HL-60 (cell line): ENCODE measurements around the gene GLRX5.

Source experiments
- DNase-seq, 2 experiments: peaks; one replicate each; pipeline ENCODE4 v3.0.0-alpha.2; 2010 to 2020; ENCODE audit warnings: low read depth in 1 of 2, low spot score in 1 of 2
- H3K27ac ChIP-seq: fragments of 250-450 bp; sonication (Bioruptor Pico); replicated peaks from 2 replicates; pipeline ENCODE4 v1.5.1; 2020; ENCODE audit warnings: mild to moderate bottlenecking, moderate library complexity
- H3K27me3 ChIP-seq: fragments of 250-450 bp; sonication (Bioruptor Pico); 2 replicates; pipeline ENCODE4 v1.5.1; 2021; ENCODE audit warnings: mild to moderate bottlenecking, moderate library complexity; ENCODE audit not compliant: insufficient read depth, poor library complexity, severe bottlenecking
- H3K4me3 ChIP-seq: replicated peaks from 2 replicates; pipeline ENCODE4 v1.5.1; 2011; ENCODE audit warnings: mild to moderate bottlenecking, control low read depth, low read length; ENCODE audit not compliant: insufficient read depth
- CTCF ChIP-seq: IDR thresholded peaks from one replicate; pipeline ENCODE4 v1.5.1; 2011; ENCODE audit warnings: low read length, control low read depth, inconsistent platforms; ENCODE audit not compliant: insufficient read depth
- GABPA ChIP-seq: IDR thresholded peaks from 2 replicates; pipeline ENCODE4 v1.6.1; 2012; ENCODE audit warnings: low read depth
- POLR2AphosphoS5 ChIP-seq: IDR thresholded peaks from 2 replicates; pipeline ENCODE4 v1.6.1; 2012; ENCODE audit warnings: low read depth
- REST ChIP-seq: IDR thresholded peaks from 2 replicates; pipeline ENCODE4 v1.6.1; 2012; ENCODE audit warnings: low read depth; ENCODE audit not compliant: insufficient replicate concordance
- SPI1 ChIP-seq: IDR thresholded peaks from 2 replicates; pipeline ENCODE4 v1.6.1; 2012; ENCODE audit warnings: low read depth, mild to moderate bottlenecking, borderline replicate concordance

Gene GLRX5

DNA sequence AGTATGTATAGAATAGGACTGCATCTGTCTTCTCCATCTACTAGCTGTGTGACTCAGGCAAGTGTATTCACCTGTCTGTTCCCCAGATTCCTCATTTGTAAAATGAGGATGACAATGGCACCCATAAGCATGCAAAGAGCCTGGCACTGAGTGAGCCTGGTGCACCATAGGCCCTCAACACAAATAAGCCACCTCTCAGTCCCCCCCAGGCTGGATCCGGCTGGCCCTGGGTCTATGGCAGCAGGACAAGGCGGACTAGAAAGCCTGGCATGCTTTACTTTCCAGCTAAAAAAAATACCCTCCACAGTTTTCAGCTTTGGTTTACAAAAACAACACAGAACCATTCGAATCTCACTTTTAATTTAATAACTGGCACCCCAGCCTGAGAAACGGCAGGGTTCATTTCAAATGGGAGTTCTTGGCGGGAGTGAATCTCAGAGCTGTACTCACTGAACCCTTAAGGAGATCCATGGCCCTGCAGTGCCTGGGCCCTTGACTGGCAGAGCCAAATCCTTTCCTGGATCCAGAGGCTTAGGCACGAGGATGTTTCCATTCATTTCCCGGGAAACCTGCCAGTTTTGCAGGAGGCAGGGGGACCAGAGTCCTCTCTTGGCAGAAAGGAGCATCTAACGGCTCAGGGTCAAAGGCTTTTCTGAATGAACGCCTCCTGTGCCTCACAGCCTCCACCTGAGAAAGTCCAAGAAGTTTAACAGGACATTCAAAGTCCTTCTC lies 36.1 kb upstream of the GLRX5 start:
- no peak for TF ChIP-seq POLR2AphosphoS5
- TF ChIP-seq REST = no peak
- no peak for TF ChIP-seq CTCF
- no peak for TF ChIP-seq GABPA
- no peak for TF ChIP-seq SPI1
- Histone ChIP-seq H3K27ac (no peak overlapping the region), H3K4me3 (no peak overlapping the region), H3K27me3 (no peaks in the 10 kb centered on the region)
- no peak for DNase-seq

- Histone ChIP-seq H3K27ac (no peak overlapping the region), H3K27me3 (no peaks in the 10 kb centered on the region), H3K4me3 (no peak overlapping the region)
- no peak for TF ChIP-seq POLR2AphosphoS5
- no peak for TF ChIP-seq REST
- TF ChIP-seq SPI1 = no peak
- no peak for TF ChIP-seq CTCF
- no peak for TF ChIP-seq GABPA
- peak in 1 of 2 experiments; percentile 34 for DNase-seq
Measured at GRCh38 chr14:95499354-95499750, 35.5 kb upstream of the GLRX5 start.

DNA sequence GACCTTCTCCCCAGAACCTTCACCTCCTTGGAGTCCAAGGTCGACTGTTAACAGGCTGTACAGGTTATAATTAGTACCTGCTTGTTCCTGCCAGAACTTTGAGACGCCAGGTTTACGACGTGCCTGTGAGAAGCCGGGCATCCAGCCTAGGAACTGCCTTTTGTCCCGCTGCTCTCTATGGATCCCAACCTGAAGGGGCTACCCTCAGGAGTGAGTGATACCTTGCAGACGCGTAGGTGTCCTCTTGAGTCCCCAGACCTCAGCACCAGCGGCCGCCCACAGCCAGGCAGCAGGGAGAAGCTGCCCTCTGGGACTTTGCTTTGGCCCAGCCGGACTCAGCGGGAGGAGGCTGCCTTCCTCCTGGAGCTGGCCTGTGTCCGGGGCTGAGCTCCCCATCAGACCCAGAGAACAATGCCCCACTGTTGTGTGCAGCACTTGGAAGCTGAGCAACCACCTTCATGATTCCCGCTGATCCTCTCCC lies 34.6 kb upstream of the GLRX5 start:
- TF ChIP-seq GABPA (no peak), POLR2AphosphoS5 (no peak), SPI1 (no peak), REST (no peak)
- H3K27me3 ChIP-seq = no peaks in the 10 kb centered on the region
- no peak overlapping the region for H3K4me3 ChIP-seq
- no peak overlapping the region for H3K27ac ChIP-seq
- no peak for DNase-seq
